ENCODE data around the gene COL18A1. TPM values are rescaled to one million over a fixed set of nuclear protein-coding genes. Genes with fewer than 3 reads are reported as not detected.

Gene COL18A1
- total RNA-seq, 4 donors from 2014 or later = 97.7 to 173 (median 110) TPM

- 92% methylated on average over 13 of the region's 25 CpGs for WGBS
Measured at GRCh38 chr21:45414396-45415187, 9.6 kb downstream of the COL18A1 start.

GRCh38 chr21:45415188-45415942, 10.4 kb downstream of the COL18A1 start:
- WGBS = 91% methylated on average over 28 of the region's 32 CpGs
- Histone ChIP-seq H3K27me3 (no peaks in the 10 kb centered on the region), H3K27ac (replicated peaks in 1 of 4) (no peak overlapping the region), H3K9me3 (no peaks in the 10 kb centered on the region), H3K4me1 (peaks cover 20 to 62% (median 38%) of the 10 kb centered on the region in 4 donors), H3K4me3 (no peak overlapping the region), H3K36me3 (peaks cover 0 to 3% (median 0%) of the 10 kb centered on the region in 4 donors)
- TF ChIP-seq POLR2A (IDR thresholded peaks at IDR 0.05; ENCODE audit: low read depth) = no peak
- TF ChIP-seq CTCF (IDR thresholded peaks at IDR 0.05) = no peak
- no peak for TF ChIP-seq EP300 (IDR thresholded peaks at IDR 0.05)
- TF ChIP-seq POLR2AphosphoS5 (IDR thresholded peaks at IDR 0.05) = no peak
- no peak for DNase-seq (ENCODE audit: extremely low spot score)
- intact Hi-C loops (cut with DNase I) = no loop called here

More at GRCh38 chr21:45414396-45415187, 9.6 kb downstream of the COL18A1 start:
- no peaks in the 10 kb centered on the region for H3K9me3 ChIP-seq
- peaks cover 25 to 62% (median 39%) of the 10 kb centered on the region in 4 donors for H3K4me1 ChIP-seq
- intact Hi-C loops (cut with DNase I) = no loop called here
- no peaks in the 10 kb centered on the region for H3K27me3 ChIP-seq
- H3K27ac ChIP-seq (replicated peaks in 1 of 4) = no peak overlapping the region
- H3K4me3 ChIP-seq = no peak overlapping the region
- TF ChIP-seq POLR2AphosphoS5 (IDR thresholded peaks at IDR 0.05) (no peak), EP300 (IDR thresholded peaks at IDR 0.05) (no peak), CTCF (IDR thresholded peaks at IDR 0.05) (no peak), POLR2A (IDR thresholded peaks at IDR 0.05; ENCODE audit: low read depth) (no peak)
- no peak for DNase-seq (ENCODE audit: extremely low spot score)
- peaks cover 0 to 3% (median 0%) of the 10 kb centered on the region in 4 donors for H3K36me3 ChIP-seq

DNA sequence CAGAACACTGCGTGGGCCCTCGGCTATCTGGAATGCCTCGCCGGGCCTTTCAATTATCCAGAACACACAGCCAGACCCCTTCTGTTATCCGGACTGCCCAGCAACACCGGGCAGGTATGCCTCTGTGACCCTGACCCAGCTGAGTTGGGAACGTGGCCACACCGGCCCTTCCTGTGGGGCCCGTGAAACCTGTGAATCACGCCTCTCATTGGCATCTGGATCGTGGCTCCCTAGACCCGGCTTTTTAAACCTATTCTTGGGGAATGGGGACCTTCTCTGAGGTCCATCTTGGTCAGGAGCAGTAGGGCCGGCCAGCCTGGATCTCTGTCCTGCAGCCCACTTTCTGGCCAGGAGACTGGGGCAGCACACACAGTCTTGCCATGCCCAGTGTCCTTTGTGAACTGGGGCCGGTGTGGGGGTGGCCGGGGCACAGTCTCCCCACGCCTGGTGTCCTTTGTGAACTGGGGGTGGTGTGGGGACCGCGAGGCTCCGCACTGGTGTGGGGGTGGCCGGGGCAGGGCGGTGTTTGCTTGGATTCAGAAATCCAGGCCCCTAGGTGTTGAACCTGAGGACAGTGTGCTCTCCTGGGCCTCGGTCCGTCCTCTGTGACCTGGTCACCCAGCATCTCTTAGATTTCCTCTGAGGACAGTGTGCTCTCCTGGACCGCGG, 11.1 kb downstream of the COL18A1 start:
- Histone ChIP-seq H3K36me3 (peaks cover 0 to 3% (median 0%) of the 10 kb centered on the region in 4 donors), H3K27me3 (no peaks in the 10 kb centered on the region), H3K27ac (replicated peaks in 1 of 4) (no peak overlapping the region), H3K9me3 (no peaks in the 10 kb centered on the region), H3K4me1 (peaks cover 18 to 62% (median 38%) of the 10 kb centered on the region in 4 donors), H3K4me3 (no peak overlapping the region)
- WGBS = 82% methylated on average over 15 of the region's 25 CpGs
- no peak for DNase-seq (ENCODE audit: extremely low spot score)
- intact Hi-C loops (cut with DNase I) = no loop called here
- TF ChIP-seq POLR2AphosphoS5 (IDR thresholded peaks at IDR 0.05) = no peak
- TF ChIP-seq CTCF (IDR thresholded peaks at IDR 0.05) = no peak
- no peak for TF ChIP-seq POLR2A (IDR thresholded peaks at IDR 0.05; ENCODE audit: low read depth)
- no peak for TF ChIP-seq EP300 (IDR thresholded peaks at IDR 0.05)

DNA sequence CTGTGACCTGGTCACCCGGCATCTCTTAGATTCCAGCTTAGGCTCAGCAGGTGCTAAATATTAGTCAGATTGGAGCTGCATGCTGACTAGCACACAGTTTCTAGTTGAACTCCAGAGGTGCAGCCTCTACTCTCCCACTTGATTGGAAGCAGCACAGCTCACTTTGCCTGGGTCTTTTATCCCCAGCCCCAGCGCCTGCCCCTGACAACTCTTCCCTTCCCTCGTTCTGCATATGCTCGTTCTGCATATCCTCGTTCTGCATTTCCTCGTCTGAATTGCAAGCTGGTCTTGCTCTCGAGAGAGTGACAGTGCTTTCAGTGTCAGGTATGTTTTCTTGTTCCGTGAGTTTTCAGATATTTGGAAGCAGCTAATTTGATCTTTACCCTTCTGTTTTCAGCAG, 11.7 kb downstream of the COL18A1 start:
- intact Hi-C loops (cut with DNase I) = no loop called here
- no peak for TF ChIP-seq POLR2AphosphoS5 (IDR thresholded peaks at IDR 0.05)
- TF ChIP-seq EP300 (IDR thresholded peaks at IDR 0.05) = no peak
- no peak for TF ChIP-seq POLR2A (IDR thresholded peaks at IDR 0.05; ENCODE audit: low read depth)
- no peak for TF ChIP-seq CTCF (IDR thresholded peaks at IDR 0.05)
- WGBS = 80% methylated on average over 8 of the region's 8 CpGs
- peaks cover 20 to 64% (median 39%) of the 10 kb centered on the region in 4 donors for H3K4me1 ChIP-seq
- no peak for DNase-seq (ENCODE audit: extremely low spot score)
- no peaks in the 10 kb centered on the region for H3K27me3 ChIP-seq
- H3K27ac ChIP-seq (replicated peaks in 1 of 4) = no peak overlapping the region
- no peaks in the 10 kb centered on the region for H3K9me3 ChIP-seq
- H3K4me3 ChIP-seq = no peak overlapping the region
- H3K36me3 ChIP-seq = peaks cover 0 to 3% (median 0%) of the 10 kb centered on the region in 4 donors
